ENCODE results near the gene CCDC12.

The CCDC12 gene

GRCh38 chr3:46935168-46935858 lies 41.2 kb downstream of the CCDC12 start:
- no peak for DNase-seq

GRCh38 chr3:46934498-46935167 lies 41.9 kb downstream of the CCDC12 start:
- no peak for DNase-seq

DNA sequence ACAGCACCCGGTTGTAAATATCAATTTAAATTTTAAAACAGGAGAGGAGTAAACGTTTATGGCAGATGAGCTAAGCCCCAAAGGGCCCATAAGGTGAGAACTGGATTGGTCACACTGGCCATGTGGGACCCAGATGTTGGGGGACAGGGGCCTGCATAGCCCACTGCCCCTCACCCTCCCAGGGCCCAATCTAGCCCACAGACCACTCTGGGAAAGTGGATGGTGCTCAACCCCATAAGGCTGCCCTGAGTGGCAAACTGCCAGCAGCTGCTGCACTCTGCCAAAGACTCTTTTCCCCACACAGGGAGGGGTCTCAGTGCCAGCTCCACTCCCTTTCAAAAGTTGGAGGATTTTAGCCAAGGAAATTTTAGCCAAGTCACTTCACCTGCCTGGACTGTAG lies 42.5 kb downstream of the CCDC12 start:
- no peak for DNase-seq

GRCh38 chr3:46933261-46933660 lies 43.3 kb downstream of the CCDC12 start:
- no peak for DNase-seq

DNA sequence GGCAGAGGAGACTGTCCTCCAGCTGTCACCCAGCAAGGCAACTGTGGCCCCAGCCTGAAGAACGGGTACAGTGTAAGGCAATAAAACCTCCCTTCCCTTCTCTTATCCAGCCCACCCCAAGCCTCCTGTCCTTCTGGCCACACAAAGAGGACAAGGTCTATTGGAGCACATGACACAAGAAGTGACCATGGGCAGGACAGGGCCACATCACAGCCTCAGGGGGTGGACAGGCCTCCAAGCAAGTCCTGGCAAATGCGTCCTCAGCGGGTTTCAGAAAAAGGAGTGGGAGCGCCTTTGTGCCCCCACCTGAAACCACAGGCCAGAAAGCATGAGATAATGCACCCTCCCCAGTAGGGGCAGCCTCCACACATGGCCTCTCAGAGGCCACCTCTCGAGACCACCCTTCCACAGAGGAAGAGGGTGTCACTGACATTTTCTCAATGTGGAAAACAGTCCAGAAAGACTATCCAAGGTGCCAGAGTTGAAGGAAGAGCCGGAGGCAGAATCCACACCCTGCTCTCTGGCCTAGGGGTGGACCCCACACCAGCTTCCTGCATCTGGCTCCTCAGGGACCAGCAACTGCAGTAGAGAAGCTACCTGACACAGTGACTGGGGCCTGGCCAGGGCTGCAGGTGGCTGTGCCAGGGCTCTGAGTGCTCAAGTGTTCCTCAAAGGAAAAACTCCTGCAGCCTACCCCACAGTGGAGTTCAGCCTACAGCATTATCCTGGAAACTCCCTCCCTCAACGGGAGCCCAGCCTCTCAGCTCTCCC lies 43.9 kb downstream of the CCDC12 start:
- DNase-seq = no peak

- DNase-seq = no peak
Measured at GRCh38 chr3:46931631-46932331, 44.8 kb downstream of the CCDC12 start.

GRCh38 chr3:46930945-46931403 lies 45.6 kb downstream of the CCDC12 start:
- no peak for DNase-seq

GRCh38 chr3:46930166-46930944 lies 46.2 kb downstream of the CCDC12 start:
- DNase-seq = no peak

DNA sequence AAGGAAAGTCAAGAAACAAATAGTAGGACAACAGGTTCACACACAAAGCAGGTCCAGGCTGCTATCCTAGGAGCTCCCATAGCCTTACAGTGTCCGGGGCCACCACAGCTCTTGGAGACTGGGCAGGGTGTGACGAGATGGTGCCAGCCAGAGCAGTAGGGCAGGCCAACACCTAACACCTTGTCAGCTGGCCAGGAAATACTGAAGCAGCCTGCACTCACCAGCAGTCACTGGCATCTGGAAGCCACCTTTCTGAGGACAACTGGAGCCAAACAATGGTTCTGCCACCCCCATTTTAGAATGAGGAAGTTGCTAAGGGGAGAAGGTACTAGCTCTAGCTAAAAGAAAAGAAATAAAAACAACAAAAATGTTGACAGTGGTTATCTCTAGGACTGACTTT lies 47.2 kb downstream of the CCDC12 start:
- DNase-seq = no peak

DNA sequence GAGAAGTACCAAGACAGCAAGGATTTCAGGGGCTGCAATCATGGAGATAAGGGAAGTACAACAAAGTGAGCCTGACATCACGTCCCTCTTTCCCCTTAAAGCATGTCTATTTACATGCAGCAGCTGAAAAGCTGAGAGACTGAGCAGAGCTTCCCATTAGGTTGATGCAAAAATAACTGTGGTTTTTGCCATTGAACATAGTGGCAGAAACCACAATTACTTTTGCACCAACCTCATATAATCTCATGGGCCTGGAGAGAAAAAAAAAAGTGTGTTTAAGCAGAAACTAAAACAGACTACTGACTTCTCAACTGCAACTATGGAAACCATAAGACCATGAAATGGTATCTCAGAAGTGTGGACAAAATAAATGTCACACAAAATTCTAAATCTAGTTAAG lies 48.3 kb downstream of the CCDC12 start:
- peak; percentile 37 for DNase-seq

- DNase-seq = no peak
Measured at GRCh38 chr3:46927718-46928073, 48.8 kb downstream of the CCDC12 start.

- DNase-seq = peak; percentile 37
Measured at GRCh38 chr3:46926871-46927717, 49.5 kb downstream of the CCDC12 start.

- DNase-seq = no peak
Measured at GRCh38 chr3:46926447-46926846, 50.1 kb downstream of the CCDC12 start.

GRCh38 chr3:46926039-46926438 lies 50.5 kb downstream of the CCDC12 start:
- DNase-seq = no peak

DNA sequence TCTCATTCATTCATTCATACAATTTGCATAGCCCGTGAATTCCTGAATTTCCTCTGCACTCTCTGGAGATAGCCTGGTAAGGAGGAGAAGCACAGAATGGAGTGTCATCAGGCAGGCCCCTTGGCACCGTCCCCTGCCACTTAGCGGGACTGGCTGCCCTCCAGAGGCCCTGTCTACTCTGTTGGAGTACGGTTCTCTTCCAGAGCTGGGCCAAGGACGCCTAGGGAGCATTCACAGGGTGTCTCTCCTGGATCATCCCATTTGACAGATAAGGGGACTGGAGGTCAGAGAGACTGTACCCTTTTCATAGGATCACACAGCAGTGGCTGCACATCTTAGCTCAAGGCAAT lies 51.0 kb downstream of the CCDC12 start:
- DNase-seq = no peak

GRCh38 chr3:46924921-46925584 lies 51.5 kb downstream of the CCDC12 start:
- no peak for DNase-seq

DNA sequence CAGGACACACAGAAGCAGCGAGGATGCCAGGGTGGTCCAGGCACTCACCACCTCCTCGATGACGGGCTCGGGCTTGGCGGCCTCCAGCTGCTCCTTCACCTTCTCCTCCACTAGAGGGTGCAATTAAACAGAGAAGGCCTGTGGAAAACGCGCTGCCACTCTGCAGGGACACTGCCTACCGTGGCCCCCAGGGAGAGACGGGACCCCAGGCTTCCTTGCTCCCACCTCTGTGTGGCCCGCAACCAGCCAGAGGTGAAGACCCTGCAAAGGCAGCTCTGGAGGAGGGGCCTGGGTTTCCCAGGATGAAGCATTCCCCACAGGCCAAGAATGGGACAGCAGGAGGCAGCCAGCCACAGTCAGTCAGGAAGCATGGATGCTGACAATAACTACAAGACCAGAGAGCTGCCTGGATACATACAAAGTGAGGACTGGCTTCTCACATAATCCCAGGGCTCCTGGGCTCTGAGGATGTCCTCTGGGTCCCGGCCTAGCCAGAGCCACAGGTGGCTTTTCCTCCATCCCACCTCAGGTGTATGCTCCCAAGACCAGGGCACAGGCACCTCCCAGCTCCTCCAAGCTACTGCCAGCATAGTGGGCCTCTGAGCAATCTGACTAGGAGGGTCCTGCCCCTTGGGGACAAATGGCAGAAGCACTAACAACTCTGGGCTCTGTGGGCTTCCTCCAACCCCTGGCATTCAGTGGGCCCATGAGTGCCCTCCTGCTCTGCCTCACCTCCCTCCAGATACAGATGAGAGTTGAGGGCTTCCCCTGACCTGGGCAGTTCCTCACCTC lies 52.8 kb downstream of the CCDC12 start:
- DNase-seq = peak; percentile 55

DNA sequence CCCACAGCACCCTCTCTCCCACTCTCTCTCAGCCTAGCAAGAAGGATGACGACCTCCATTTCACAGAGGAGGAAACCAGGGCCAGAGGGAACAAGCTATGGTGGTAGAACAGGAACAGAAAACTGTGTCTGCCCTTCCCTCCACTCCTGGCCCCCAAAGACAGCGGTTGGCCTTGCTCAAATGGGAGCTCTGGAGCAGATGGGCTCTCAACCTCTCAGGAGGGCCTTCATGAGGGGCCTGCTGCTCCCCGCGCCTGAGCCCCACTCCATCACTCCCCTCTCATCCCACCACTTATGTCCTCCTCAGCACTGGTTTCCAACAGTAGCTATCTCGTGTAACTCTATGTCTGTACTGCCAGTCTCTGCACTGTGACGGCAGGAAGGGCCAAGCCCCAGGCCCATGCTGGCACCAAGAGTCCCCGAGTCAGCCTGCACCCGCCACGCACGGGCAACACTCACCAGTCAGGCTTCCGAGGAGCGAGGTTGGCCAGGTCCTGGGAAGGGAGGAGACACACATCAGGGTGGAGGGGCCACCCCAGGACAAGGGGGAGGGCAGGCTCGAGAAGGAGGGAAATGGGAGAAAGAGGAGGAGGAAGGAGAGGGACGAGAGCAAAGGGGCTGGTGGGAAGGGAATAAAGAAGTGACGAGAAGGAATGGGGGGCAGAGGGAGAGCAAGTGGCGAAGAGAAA lies 53.5 kb downstream of the CCDC12 start:
- DNase-seq = no peak

DNA sequence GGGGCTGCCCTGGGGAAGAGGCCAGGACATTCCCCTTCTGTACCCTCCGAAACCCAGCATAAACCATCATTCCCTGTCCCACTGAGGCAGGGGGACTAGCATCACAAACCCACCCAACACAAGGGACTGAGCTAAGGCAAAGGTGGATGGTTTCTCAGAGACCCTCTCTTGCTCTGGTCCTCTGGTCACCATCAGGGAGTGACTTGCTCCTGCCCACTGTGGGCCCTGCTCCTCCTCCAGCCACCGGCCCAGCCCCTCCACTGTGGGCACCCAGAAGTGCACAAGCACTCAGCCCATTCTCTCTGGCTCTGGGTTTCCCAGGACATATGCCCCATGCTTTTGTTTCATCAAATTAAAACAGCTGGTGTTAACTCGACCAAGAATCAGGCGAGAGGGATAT lies 54.1 kb downstream of the CCDC12 start:
- DNase-seq = no peak

DNA sequence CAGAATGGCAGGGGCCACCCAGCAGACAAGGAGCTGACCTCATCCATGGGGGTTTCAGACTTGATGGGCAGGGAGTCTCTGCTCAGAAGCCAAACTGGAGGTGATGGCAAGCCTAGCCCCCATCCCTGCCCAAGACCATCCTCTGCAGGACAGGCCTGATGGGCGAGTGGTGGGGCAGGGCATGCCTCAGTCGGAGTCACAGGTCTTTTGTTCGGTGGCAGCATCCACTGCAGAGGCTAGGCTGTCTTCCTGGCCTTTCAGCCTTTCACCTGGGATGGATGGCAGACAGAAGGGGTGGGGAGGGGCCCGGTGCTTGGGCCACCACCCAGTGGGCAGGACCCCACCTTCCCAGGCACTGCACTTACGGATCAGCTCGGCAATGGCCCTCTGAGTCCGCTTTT lies 54.7 kb downstream of the CCDC12 start:
- no peak for DNase-seq
